PC-9 (cell line): ENCODE results near the gene KIAA1958.

Experiments
- EZH2 ChIP-seq: fragments of 200-600 bp; sonication (generic); IDR thresholded peaks from 2 replicates; pipeline ENCODE4 v1.8.0; 2017; ENCODE audit warnings: antibody characterized with exemption, low read depth
- TF ChIP-seq, protein P1 (sequence below): fragments of 200-600 bp; sonication (generic); conservative IDR thresholded peaks from 2 replicates; pipeline ENCODE4 v1.6.1; 2017; ENCODE audit warnings: mixed run types, antibody characterized with exemption, mild to moderate bottlenecking, moderate library complexity

DNA sequence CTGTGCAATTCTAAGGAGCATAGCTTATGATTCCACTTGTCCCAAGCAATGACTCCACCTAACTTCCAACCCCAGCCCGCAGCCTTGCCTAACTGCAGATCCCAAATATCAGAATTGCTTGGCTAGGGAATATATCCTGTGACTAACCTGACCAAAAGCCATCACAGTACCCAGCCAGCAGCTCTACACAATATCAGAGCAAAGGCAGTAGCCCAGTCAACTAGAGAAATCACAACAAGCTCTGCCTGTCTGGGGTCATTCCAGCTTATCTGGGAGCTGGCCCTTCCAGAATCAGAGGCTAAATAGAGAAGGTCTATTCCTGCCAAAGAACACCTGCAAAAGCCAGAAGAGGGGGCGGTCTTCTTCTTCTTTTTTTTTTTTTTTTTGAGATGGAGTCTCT lies 9.3 kb upstream of the KIAA1958 start:
- TF ChIP-seq, protein P1, sequence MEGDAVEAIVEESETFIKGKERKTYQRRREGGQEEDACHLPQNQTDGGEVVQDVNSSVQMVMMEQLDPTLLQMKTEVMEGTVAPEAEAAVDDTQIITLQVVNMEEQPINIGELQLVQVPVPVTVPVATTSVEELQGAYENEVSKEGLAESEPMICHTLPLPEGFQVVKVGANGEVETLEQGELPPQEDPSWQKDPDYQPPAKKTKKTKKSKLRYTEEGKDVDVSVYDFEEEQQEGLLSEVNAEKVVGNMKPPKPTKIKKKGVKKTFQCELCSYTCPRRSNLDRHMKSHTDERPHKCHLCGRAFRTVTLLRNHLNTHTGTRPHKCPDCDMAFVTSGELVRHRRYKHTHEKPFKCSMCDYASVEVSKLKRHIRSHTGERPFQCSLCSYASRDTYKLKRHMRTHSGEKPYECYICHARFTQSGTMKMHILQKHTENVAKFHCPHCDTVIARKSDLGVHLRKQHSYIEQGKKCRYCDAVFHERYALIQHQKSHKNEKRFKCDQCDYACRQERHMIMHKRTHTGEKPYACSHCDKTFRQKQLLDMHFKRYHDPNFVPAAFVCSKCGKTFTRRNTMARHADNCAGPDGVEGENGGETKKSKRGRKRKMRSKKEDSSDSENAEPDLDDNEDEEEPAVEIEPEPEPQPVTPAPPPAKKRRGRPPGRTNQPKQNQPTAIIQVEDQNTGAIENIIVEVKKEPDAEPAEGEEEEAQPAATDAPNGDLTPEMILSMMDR = no peak
- TF ChIP-seq EZH2 = no peak
